Activated naive CD4-positive, alpha-beta T cell treated with anti-CD3 and anti-CD28 coated beads, Interleukin-2, amount 50 U/mL, for 24 hours (primary cell): ENCODE results near the gene ACAA1.

Experiments
- H3K27ac Mint-ChIP-seq: one replicate; pipeline ENCODE4 v1.8.0; 2021; ENCODE audit warnings: mild to moderate bottlenecking, mixed read lengths
- H3K27me3 Mint-ChIP-seq: one replicate; pipeline ENCODE4 v1.8.0; 2021; ENCODE audit warnings: mixed read lengths
- H3K36me3 Mint-ChIP-seq: one replicate; pipeline ENCODE4 v1.8.0; 2021; ENCODE audit warnings: mixed read lengths
- H3K4me1 Mint-ChIP-seq: one replicate; pipeline ENCODE4 v1.8.0; 2021; ENCODE audit warnings: mixed read lengths
- H3K4me3 Mint-ChIP-seq: one replicate; pipeline ENCODE4 v1.8.0; 2021; ENCODE audit warnings: mild to moderate bottlenecking, mixed read lengths
- H3K9me3 Mint-ChIP-seq: one replicate; pipeline ENCODE4 v1.8.0; 2021; ENCODE audit warnings: mixed read lengths

ACAA1 gene

GRCh38 chr3:38131621-38132369 lies 5.1 kb downstream of the ACAA1 start:
- Mint-ChIP-seq H3K4me3 (no peak overlapping the region), H3K4me1 (peaks cover 38% of the 10 kb centered on the region)

GRCh38 chr3:38130631-38131065 lies 6.3 kb downstream of the ACAA1 start:
- Mint-ChIP-seq H3K27me3 (no peaks in the 10 kb centered on the region), H3K27ac (peak overlapping the region; percentile 73), H3K4me3 (no peak overlapping the region), H3K9me3 (no peaks in the 10 kb centered on the region), H3K4me1 (peaks cover 30% of the 10 kb centered on the region), H3K36me3 (peaks cover 1% of the 10 kb centered on the region)

More at GRCh38 chr3:38131621-38132369, 5.1 kb downstream of the ACAA1 start:
- H3K27ac Mint-ChIP-seq, result peak overlapping the region; percentile 68
- peaks cover 1% of the 10 kb centered on the region for H3K36me3 Mint-ChIP-seq
- H3K27me3 Mint-ChIP-seq, result no peaks in the 10 kb centered on the region
- no peaks in the 10 kb centered on the region for H3K9me3 Mint-ChIP-seq

GRCh38 chr3:38129058-38129457 lies 7.9 kb downstream of the ACAA1 start:
- Mint-ChIP-seq H3K36me3 (peaks cover 5% of the 10 kb centered on the region), H3K4me3 (no peak overlapping the region), H3K4me1 (peaks cover 17% of the 10 kb centered on the region), H3K27ac (no peak overlapping the region), H3K9me3 (no peaks in the 10 kb centered on the region), H3K27me3 (no peaks in the 10 kb centered on the region)

- Mint-ChIP-seq H3K27me3 (no peaks in the 10 kb centered on the region), H3K27ac (peak overlapping the region; percentile 8), H3K4me3 (no peak overlapping the region), H3K4me1 (peaks cover 10% of the 10 kb centered on the region), H3K36me3 (peaks cover 5% of the 10 kb centered on the region), H3K9me3 (no peaks in the 10 kb centered on the region)
Measured at GRCh38 chr3:38128303-38128655, 8.6 kb downstream of the ACAA1 start.

- H3K4me3 Mint-ChIP-seq, result no peak overlapping the region
- H3K27ac Mint-ChIP-seq, result peak overlapping the region; percentile 83
- H3K27me3 Mint-ChIP-seq, result no peaks in the 10 kb centered on the region
- H3K36me3 Mint-ChIP-seq, result peaks cover 5% of the 10 kb centered on the region
- H3K9me3 Mint-ChIP-seq, result no peaks in the 10 kb centered on the region
- H3K4me1 Mint-ChIP-seq, result peaks cover 6% of the 10 kb centered on the region
Measured at GRCh38 chr3:38127611-38128302, 9.2 kb downstream of the ACAA1 start.

- Mint-ChIP-seq H3K36me3 (peaks cover 5% of the 10 kb centered on the region), H3K4me1 (peaks cover 4% of the 10 kb centered on the region), H3K9me3 (no peaks in the 10 kb centered on the region), H3K27me3 (no peaks in the 10 kb centered on the region), H3K4me3 (no peak overlapping the region), H3K27ac (peak overlapping the region; percentile 23)
Measured at GRCh38 chr3:38126121-38126892, 10.6 kb downstream of the ACAA1 start.

DNA sequence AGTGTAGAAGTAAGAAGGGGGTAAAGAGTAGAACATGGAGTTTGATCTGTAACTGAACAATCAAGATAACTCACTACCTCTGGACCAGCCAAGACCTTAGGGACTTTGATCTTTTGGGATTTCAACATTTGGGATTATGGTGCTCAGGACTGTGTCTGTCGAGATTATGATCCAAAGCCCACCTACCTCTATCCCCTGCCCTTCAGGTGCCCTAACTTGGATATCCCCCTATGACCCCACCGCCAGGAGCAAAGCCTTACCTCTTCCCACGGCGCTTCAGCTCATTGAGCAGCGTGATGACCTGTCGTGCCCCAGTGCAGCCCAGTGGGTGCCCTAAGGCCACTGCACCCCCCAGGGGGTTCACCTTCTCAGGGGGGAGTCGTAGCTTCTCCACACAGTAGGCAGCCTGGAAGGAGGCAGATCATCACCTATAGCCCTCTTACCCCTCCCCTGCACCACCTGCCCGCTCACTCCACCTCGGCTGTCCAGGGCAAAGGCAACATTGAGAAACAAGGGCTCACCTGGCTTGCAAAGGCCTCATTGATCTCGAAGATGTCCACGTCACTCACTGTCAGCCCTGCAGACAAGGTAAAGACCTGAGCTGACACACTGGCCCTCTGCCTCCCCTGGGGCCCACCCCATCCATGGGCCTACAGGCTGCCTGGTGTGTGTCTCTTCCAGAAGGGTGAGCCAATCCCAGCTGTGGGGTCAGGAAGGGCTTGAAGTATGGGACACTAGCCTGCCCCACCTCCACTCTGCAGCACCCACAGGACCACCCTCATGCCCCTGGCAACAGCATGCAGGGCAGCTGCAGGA lies 11.4 kb downstream of the ACAA1 start:
- Mint-ChIP-seq H3K27me3 (no peaks in the 10 kb centered on the region), H3K9me3 (no peaks in the 10 kb centered on the region), H3K36me3 (peaks cover 5% of the 10 kb centered on the region), H3K4me1 (peaks cover 4% of the 10 kb centered on the region), H3K27ac (peak overlapping the region; percentile 3), H3K4me3 (no peak overlapping the region)

GRCh38 chr3:38124324-38125122 lies 12.4 kb downstream of the ACAA1 start:
- Mint-ChIP-seq H3K9me3 (no peaks in the 10 kb centered on the region), H3K36me3 (peaks cover 5% of the 10 kb centered on the region), H3K4me3 (no peak overlapping the region), H3K4me1 (no peaks in the 10 kb centered on the region), H3K27ac (peak overlapping the region; percentile 3), H3K27me3 (no peaks in the 10 kb centered on the region)

DNA sequence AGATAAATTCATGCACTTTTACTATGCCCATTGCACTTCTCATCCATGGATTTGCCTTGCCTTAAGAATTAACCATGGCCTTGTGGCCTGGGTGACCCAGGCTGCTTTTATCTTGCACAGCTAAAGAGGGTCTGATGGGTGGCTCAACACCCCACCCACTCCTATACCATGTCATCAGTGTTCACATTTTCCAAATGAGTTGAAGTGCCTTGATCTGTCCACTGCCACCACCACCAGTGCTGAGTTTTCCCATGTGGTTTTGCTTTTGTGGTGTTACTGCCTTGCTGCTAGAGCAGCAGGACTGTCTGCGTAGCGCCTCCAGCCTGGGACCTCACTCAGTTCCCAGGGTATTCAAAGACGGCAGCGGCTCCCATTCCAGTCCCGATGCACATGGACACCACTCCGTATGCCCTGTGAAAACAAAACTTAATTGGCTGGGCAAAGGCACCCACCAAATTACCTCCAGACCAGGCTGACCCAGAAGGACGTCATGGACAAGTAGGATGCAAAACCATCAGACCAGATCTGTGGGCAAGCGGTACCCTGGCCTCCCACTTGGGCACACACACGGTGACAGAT lies 14.1 kb downstream of the ACAA1 start:
- peaks cover 4% of the 10 kb centered on the region for H3K36me3 Mint-ChIP-seq
- H3K4me3 Mint-ChIP-seq, result no peak overlapping the region
- H3K9me3 Mint-ChIP-seq, result no peaks in the 10 kb centered on the region
- H3K27ac Mint-ChIP-seq, result no peak overlapping the region
- H3K4me1 Mint-ChIP-seq, result peaks cover 7% of the 10 kb centered on the region
- H3K27me3 Mint-ChIP-seq, result no peaks in the 10 kb centered on the region

GRCh38 chr3:38121832-38122461 lies 15.0 kb downstream of the ACAA1 start:
- Mint-ChIP-seq H3K4me1 (peaks cover 7% of the 10 kb centered on the region), H3K36me3 (peaks cover 4% of the 10 kb centered on the region), H3K27me3 (no peaks in the 10 kb centered on the region), H3K9me3 (no peaks in the 10 kb centered on the region), H3K27ac (no peak overlapping the region), H3K4me3 (no peak overlapping the region)

GRCh38 chr3:38121451-38121831 lies 15.5 kb downstream of the ACAA1 start:
- peaks cover 4% of the 10 kb centered on the region for H3K36me3 Mint-ChIP-seq

DNA sequence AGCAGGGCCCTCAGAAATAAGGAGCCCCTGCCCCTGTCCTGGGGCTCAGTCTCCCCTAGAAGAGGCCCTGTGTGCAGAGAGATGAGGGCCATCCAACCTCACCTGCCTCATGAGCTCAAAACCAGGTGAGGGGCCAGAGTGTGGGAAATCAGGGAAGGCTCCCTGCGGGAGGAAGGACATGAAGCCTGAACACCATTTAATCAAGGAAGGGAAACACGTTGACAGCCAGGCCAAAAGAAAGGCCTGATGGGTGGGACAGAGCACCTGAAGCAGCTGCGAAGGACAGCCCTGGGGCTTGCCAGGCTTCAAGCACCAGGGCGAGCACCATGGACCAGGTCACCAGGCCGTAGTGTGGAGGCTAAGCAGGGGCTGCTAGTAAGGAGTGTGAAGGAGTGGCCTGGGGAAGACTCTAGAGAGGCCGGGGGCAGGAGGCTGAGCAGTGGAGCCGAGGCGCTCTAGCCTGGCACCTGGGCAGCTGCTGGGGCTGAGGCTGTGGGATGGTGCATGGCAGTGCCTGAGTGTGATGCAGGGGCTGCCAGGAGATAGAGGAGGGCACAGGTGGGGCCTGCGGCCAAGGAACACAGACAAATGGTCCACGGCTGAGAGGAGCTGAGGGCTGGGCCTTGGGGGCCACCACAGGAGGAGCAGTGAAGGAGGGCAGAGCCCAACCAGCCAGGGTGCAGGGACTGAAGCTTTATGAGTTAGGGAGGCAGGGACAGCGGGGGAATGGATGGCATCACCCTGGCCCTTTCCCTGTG lies 16.1 kb downstream of the ACAA1 start:
- H3K36me3 Mint-ChIP-seq, result peaks cover 4% of the 10 kb centered on the region
- no peak overlapping the region for H3K4me3 Mint-ChIP-seq
- H3K4me1 Mint-ChIP-seq, result peaks cover 7% of the 10 kb centered on the region
- no peaks in the 10 kb centered on the region for H3K9me3 Mint-ChIP-seq
- peak overlapping the region; percentile 88 for H3K27ac Mint-ChIP-seq
- no peaks in the 10 kb centered on the region for H3K27me3 Mint-ChIP-seq

More at GRCh38 chr3:38121451-38121831, 15.5 kb downstream of the ACAA1 start:
- Mint-ChIP-seq H3K27ac (no peak overlapping the region), H3K27me3 (no peaks in the 10 kb centered on the region), H3K4me3 (no peak overlapping the region), H3K9me3 (no peaks in the 10 kb centered on the region), H3K4me1 (peaks cover 7% of the 10 kb centered on the region)
